Suppressor macrophage treated with lipopolysaccharide for 4 hours (primary cell): ENCODE measurements around the gene TP53I11.

Experiments
- DNase-seq: peaks from one replicate; pipeline ENCODE4 v3.0.0-alpha.2; 2020

TP53I11 gene

GRCh38 chr11:44938066-44938691, 12.5 kb downstream of the TP53I11 start:
- DNase-seq = no peak

GRCh38 chr11:44936951-44937543, 13.6 kb downstream of the TP53I11 start:
- DNase-seq = no peak

GRCh38 chr11:44936525-44936924, 14.2 kb downstream of the TP53I11 start:
- DNase-seq = peak; percentile 86

DNA sequence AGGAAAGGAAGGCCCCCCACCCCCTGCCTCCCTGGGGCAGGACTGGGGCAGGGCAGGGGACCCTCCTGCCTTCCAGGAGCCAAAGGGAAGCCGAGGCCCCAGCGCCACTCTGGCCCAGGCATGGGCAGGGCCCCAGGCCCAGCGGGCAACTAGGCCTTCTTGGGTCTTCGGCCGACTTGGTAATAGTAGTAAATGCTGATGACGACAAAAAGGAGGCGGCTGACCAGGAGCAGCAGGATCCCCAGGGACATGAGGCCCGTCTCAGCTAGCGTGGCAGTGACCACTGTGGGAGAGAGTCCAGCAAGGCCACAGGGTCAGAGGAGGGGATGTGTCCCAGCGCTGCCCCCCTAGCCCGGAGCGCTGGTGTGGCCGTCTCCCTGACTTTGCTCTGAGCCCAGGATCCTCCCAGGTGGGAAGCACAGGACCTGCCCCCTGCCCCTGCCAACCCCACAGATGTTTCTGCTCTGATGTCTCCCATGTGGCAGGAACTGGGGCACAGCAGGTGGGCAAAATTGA, 15.9 kb downstream of the TP53I11 start:
- DNase-seq = no peak

GRCh38 chr11:44934110-44934509, 16.6 kb downstream of the TP53I11 start:
- no peak for DNase-seq

DNA sequence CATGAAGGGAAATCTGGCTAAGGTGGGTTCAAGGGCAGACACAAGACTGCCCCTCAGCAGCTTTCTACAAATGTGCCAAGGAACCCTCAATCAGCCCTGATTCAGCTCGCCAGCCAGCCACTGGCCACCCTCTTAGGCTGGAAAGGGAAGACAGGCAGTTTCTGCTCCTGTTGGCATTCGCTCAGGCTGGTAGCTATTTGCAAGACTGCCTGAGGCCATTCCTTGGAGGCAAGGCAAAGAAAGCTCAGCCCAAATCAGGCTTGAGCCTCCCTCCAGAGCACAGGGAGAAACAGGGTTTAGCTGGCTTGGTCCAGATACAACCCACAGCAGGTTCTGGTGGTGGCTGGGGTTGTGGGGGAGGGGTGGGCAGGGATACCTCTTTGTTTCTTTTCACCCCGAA, 19.2 kb downstream of the TP53I11 start:
- no peak for DNase-seq

GRCh38 chr11:44930588-44931302, 19.9 kb downstream of the TP53I11 start:
- no peak for DNase-seq

GRCh38 chr11:44928816-44929215, 21.9 kb downstream of the TP53I11 start:
- no peak for DNase-seq

DNA sequence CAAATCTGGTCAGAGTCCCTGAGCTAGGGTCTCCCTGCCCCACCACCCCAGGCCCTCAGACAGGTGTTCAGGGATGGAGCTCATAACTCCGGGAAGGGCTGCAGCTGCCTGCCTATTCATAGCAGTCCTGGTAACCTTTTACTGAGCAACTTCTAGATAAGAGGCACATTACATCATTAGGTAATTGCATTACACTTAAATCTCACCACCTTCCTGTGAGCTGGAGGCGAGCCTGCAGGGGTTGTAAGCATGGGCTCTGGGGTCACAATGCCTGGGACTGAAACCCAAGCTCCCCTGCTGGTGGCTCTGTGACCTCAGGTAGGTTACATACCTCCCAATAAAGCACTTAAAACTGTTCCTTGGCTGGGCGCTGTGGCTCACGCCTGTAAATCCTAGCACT, 22.5 kb downstream of the TP53I11 start:
- DNase-seq = no peak

GRCh38 chr11:44927174-44927661, 23.5 kb downstream of the TP53I11 start:
- DNase-seq = peak; percentile 78

DNA sequence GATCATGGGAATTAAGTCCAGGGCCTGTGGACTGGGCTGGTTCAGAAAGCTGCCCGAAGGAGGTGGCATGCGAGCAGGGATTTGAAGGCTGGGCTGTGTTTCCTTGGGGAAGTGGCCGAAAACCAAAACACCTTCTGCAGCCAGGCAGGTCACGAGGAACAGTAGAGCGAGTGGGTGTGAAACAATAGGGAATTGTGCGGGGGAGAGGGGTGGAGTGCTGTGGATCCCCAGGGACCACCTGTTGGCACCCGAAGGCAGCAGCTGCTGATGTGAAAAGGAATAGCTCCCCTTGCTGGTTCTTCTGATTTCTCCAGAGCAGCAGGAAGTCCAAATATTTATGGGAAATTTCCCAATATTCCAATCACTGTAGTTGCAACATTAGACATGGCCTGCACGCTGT, 24.6 kb downstream of the TP53I11 start:
- DNase-seq = no peak

DNA sequence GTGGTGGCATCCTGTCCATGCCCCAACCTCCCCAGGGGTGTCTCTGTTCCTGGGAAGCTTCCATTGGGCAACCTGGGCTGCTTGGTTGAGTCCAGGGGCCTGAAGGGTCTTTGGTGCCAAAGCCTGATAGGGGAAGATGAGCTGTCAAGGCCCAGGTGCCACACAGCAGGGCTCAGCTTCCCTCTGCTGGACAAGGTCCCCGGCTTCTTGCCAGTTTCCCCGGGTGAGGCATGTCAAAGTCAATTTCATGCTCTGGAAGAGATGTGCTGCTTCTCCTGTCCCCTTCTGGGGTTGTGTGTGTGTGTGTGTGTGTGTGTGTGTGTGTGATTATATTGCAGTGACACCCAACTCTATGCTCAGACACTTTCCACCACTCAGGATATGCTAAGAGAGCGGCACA, 26.9 kb downstream of the TP53I11 start:
- DNase-seq = no peak

DNA sequence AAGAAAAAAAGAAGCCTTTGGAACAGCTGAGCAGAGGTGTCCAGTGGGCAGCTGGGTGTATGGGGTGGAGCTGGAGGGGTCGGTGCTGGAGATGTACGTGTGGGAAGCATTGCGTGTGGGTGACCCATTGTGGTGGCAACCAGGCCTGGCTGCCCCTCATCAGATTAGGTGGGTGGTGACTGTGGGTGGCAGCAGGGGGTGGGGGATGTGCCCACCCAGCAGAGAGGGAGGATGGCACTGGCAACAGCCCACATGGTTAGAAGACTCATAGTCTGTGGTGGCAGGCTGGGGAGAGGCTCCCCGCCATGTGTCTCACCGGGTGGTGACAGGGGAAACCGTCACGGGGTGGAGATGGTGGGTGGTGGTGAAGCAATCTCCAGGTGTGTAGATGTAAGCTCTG, 27.6 kb downstream of the TP53I11 start:
- DNase-seq = no peak

DNA sequence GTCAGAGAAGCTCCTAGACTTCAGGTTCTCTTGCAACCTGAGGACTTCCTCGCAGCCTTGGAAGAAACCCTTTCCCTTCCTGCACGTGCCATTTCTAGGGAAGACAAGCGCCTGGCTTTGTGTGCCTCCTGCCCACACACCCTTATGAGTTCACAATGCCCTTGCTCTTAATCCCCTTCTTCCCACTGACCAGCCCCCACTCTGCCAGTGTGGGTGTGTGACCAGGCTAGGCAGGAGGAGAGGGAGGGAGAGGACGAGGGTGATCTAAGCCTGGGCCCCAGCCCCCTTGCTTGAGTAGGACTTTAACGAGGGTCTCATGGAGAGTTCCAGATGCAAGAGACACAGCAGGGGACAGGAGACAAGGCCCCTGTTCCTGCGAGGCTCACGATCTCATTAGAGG, 30.2 kb downstream of the TP53I11 start:
- DNase-seq = no peak

DNA sequence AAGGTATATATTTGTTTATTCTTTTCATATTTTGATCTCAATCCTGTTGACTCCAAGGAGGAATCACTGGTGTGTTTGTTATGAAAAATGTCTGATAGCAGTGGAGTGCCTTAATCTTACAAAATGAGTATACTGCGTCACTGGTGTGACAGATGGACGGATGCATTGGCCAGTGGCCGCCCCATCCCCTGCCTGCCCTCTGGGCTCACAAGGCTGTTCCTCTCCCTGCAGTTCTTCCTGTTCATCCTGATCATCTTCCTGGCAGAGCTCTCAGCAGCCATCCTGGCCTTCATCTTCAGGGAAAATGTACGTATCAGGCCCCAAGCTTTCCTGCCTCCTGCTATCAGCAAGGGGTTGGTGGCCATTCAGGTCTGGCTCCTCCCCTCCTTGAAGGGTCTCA, 32.9 kb downstream of the TP53I11 start:
- DNase-seq = no peak

GRCh38 chr11:44916801-44917385, 33.8 kb downstream of the TP53I11 start:
- DNase-seq = peak; percentile 66

DNA sequence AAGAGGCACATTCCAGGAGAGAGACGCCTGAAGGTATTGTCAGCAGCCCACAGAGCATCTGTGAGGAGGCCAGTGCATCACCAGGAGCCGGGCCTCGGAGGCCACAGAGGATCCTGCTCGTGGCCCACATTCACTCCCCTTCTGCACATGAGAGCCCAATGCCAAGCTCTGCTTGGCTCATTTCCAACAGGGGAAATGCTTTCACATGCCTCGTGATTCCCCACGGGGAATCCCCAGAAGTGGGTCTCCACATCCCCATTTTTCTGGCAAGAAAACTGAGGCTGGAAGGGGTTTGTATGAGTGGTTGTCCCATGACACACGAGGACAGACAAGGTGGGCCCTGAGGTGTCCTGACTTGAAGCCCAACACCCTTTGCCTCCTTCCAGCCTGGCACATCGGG, 34.4 kb downstream of the TP53I11 start:
- peak; percentile 52 for DNase-seq

- peak; percentile 58 for DNase-seq
Measured at GRCh38 chr11:44915621-44916020, 35.1 kb downstream of the TP53I11 start.

DNA sequence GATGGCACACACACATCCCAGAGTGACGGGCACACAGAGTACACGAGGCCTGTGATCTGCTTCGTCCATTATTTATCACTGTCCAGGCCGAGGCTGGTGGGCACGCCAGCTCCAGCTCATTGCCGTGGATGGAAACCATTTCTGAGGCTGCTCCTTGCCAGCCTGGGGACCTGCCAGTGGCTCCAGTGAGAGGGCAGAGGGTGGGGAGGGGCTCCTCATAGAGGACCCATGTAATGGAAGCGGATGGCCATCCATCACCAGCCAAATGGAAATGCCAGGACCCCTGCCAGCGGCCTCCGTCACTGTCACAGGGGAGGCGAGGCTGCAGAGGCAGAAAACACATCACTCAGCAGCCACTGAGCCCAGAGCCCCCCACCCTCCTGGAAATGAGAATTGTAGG, 35.7 kb downstream of the TP53I11 start:
- no peak for DNase-seq

GRCh38 chr11:44914105-44914504, 36.6 kb downstream of the TP53I11 start:
- no peak for DNase-seq

DNA sequence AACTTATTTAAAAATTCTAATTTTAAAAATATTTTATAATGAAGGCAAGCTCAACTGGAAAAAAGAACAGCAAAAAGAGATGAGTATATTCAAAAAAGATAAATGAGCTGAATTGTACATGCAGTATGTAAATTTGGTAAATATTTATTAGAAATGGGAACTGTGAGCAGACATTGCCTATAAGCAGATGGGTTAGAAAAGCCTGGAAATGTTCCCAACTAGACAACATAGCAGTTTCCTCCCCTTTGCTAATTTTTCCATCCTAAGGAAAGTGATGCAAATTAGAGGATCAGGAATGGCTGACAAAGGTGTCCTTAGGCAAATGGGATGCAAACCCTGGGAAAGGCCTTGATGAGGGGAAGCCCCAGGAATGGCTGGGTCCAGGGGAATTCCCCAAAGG, 37.2 kb downstream of the TP53I11 start:
- DNase-seq = no peak

DNA sequence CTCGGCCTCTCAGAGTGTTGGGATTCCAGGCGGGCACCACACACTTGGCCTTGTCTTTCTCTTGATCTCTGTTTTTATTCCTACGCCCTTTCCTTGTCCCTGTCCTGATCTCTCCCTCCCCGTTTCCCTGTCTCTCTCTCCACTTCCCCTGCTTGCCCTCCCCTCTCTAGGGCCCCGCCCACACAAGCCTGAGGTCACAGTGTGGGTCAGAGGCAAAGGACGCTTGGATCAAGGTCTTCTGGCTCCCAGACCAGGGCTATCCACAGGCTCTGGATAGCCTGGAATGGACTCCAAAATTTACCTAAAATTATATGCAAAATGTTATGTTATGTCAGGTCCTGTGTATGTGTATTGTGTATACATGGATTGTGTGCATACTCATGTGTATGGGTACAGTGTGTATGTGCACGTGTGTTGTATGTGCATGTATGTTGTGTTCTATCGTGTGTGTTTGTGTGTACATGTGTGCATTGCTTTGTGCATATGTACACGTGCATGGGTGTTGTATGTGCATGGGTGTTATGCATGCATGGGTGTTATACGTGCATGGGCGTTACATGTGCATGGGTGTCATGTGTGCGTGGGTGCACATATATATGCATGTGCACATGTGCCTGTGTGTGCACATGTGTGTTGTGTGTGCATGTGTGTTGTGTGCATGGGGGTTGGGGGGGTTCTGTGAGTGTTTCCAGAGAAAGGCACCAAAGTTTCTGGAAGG, 38.3 kb downstream of the TP53I11 start:
- DNase-seq = peak; percentile 44
